Measurements from ENCODE around the gene PLET1. TPM values are rescaled to one million over a fixed set of nuclear protein-coding genes. Genes with fewer than 3 reads are reported as not detected.

Gene PLET1
- total and polyA plus RNA-seq, 9 of the 15 experiments (the other 6 are each of a cell fraction or from before 2014, with no cell fraction given): not detected

DNA sequence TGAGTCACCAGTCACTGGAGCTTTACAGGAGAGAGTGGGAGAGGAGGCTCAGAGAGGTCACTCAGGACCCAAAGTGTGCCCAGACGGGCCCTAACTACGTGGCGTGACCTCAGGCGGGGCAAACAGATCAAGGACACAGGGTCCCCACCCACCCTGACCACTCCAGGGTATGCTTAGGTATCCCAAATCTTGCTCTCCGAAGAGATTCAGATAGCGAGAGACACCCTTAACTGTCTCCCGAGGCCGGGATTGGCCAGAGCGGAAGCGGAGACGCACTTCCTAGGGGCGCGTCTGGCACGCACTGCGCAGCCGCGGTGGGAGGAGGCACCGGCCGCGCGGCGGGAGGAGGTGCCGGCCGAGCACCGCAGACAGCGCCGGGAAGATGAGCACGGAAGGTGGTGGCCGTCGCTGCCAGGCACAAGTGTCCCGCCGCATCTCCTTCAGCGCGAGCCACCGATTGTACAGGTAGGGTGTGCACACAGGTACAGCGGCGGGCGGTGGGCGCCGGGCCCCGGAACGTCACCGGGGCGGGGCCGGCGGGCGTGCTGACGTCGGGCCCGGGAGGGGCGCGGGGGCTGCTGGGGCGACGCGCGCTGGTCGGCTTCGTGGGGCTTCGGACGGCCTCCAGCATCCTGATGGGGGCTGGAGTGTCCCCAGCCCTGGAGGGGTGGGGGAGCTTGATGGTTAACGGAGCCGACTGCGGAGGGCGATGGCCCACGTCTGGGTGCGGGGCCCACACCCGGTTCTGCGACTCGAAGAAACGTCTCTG, 34.4 kb downstream of the PLET1 start, which contains the start of gene PTS (continued):
- TF ChIP-seq, protein P1, sequence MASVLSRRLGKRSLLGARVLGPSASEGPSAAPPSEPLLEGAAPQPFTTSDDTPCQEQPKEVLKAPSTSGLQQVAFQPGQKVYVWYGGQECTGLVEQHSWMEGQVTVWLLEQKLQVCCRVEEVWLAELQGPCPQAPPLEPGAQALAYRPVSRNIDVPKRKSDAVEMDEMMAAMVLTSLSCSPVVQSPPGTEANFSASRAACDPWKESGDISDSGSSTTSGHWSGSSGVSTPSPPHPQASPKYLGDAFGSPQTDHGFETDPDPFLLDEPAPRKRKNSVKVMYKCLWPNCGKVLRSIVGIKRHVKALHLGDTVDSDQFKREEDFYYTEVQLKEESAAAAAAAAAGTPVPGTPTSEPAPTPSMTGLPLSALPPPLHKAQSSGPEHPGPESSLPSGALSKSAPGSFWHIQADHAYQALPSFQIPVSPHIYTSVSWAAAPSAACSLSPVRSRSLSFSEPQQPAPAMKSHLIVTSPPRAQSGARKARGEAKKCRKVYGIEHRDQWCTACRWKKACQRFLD (CRISPR knock-in tag; IDR thresholded peaks at IDR 0.05): no peak
- TF ChIP-seq, protein P2, sequence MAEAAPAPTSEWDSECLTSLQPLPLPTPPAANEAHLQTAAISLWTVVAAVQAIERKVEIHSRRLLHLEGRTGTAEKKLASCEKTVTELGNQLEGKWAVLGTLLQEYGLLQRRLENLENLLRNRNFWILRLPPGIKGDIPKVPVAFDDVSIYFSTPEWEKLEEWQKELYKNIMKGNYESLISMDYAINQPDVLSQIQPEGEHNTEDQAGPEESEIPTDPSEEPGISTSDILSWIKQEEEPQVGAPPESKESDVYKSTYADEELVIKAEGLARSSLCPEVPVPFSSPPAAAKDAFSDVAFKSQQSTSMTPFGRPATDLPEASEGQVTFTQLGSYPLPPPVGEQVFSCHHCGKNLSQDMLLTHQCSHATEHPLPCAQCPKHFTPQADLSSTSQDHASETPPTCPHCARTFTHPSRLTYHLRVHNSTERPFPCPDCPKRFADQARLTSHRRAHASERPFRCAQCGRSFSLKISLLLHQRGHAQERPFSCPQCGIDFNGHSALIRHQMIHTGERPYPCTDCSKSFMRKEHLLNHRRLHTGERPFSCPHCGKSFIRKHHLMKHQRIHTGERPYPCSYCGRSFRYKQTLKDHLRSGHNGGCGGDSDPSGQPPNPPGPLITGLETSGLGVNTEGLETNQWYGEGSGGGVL (CRISPR knock-in tag; IDR thresholded peaks at IDR 0.05): no peak
- TF ChIP-seq ZNF445 (CRISPR knock-in tag; IDR thresholded peaks at IDR 0.05; ENCODE audit: low read depth): no peak
- no peak for TF ChIP-seq LEF1 (IDR thresholded peaks at IDR 0.05)
- no peak for TF ChIP-seq RAD21 (CRISPR knock-in tag; conservative IDR thresholded peaks at IDR 0.05 in 1 of 2, IDR thresholded peaks at IDR 0.05 in 1 of 2)
- no peak for TF ChIP-seq ZNF584 (CRISPR knock-in tag; IDR thresholded peaks at IDR 0.05; ENCODE audit: low read depth)
- TF ChIP-seq, protein P3, sequence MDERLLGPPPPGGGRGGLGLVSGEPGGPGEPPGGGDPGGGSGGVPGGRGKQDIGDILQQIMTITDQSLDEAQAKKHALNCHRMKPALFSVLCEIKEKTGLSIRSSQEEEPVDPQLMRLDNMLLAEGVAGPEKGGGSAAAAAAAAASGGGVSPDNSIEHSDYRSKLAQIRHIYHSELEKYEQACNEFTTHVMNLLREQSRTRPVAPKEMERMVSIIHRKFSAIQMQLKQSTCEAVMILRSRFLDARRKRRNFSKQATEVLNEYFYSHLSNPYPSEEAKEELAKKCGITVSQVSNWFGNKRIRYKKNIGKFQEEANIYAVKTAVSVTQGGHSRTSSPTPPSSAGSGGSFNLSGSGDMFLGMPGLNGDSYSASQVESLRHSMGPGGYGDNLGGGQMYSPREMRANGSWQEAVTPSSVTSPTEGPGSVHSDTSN (CRISPR knock-in tag; IDR thresholded peaks at IDR 0.05; ENCODE audit: low read depth): no peak
- TF ChIP-seq, protein P3 (tag; conservative IDR thresholded peaks at IDR 0.05; ENCODE audit: low read depth): no peak
- TF ChIP-seq ZNF347 (CRISPR knock-in tag; IDR thresholded peaks at IDR 0.05; ENCODE audit: low read depth): no peak
- peak; percentile 64 for TF ChIP-seq MYC (IDR thresholded peaks at IDR 0.05; ENCODE audit: low read depth, low read length)
- TF ChIP-seq MYC (CRISPR knock-in tag; IDR thresholded peaks at IDR 0.05; ENCODE audit: borderline replicate concordance, low read depth): no peak
- TF ChIP-seq ZC3H8 (IDR thresholded peaks at IDR 0.05): no peak
- TF ChIP-seq ZNF134 (CRISPR knock-in tag; conservative IDR thresholded peaks at IDR 0.05): no peak
- TF ChIP-seq, protein P4, sequence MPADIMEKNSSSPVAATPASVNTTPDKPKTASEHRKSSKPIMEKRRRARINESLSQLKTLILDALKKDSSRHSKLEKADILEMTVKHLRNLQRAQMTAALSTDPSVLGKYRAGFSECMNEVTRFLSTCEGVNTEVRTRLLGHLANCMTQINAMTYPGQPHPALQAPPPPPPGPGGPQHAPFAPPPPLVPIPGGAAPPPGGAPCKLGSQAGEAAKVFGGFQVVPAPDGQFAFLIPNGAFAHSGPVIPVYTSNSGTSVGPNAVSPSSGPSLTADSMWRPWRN (IDR thresholded peaks at IDR 0.05; ENCODE audit: low read depth): no peak
- TF ChIP-seq GATAD2A (IDR thresholded peaks at IDR 0.05): no peak
- no peak for TF ChIP-seq PML (IDR thresholded peaks at IDR 0.05; ENCODE audit: low read length)
- TF ChIP-seq NELFE (IDR thresholded peaks at IDR 0.05; ENCODE audit: insufficient read depth, insufficient read length): no peak
- TF ChIP-seq, protein P5, sequence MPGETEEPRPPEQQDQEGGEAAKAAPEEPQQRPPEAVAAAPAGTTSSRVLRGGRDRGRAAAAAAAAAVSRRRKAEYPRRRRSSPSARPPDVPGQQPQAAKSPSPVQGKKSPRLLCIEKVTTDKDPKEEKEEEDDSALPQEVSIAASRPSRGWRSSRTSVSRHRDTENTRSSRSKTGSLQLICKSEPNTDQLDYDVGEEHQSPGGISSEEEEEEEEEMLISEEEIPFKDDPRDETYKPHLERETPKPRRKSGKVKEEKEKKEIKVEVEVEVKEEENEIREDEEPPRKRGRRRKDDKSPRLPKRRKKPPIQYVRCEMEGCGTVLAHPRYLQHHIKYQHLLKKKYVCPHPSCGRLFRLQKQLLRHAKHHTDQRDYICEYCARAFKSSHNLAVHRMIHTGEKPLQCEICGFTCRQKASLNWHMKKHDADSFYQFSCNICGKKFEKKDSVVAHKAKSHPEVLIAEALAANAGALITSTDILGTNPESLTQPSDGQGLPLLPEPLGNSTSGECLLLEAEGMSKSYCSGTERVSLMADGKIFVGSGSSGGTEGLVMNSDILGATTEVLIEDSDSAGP (CRISPR knock-in tag; IDR thresholded peaks at IDR 0.05): no peak
